H1 (cell line): ENCODE measurements around the gene FCMR.

ENCODE experiments used
- ATF3 ChIP-seq: IDR thresholded peaks from 2 replicates; pipeline ENCODE4 v1.6.1; 2011; ENCODE audit warnings: low read depth, mild to moderate bottlenecking, low read length; ENCODE audit not compliant: insufficient read depth
- BACH1 ChIP-seq: IDR thresholded peaks from 2 replicates; pipeline ENCODE4 v1.6.1; 2012; ENCODE audit warnings: low read length, improper control_type of control experiment
- BRCA1 ChIP-seq: IDR thresholded peaks from 2 replicates; pipeline ENCODE4 v1.6.1; 2012; ENCODE audit warnings: low read depth, low read length, improper control_type of control experiment
- CBX8 ChIP-seq: fragments of 300-800, 300-1000 bp; sonication (generic); IDR thresholded peaks from 2 replicates; pipeline ENCODE4 v1.7.1; 2016; ENCODE audit warnings: low read depth, low read length, borderline replicate concordance
- CREB1 ChIP-seq: IDR thresholded peaks from 2 replicates; pipeline ENCODE4 v1.6.1; 2012; ENCODE audit warnings: inconsistent platforms
- CTCF ChIP-seq, 3 experiments: IDR thresholded peaks; 1 replicate in 2 of 3; 2 replicates in 1 of 3; pipeline versions ENCODE4 v1.5.1 to v1.6.1; 2011; ENCODE audit warnings: low read length in 3 of 3, mild to moderate bottlenecking in 3 of 3, inconsistent platforms in 2 of 3, low read depth in 1 of 3, moderate library complexity in 1 of 3; ENCODE audit not compliant: insufficient read depth in 1 of 3; ENCODE audit errors: control extremely low read depth in 1 of 3
- EP300 ChIP-seq, 2 experiments: IDR thresholded peaks; 1 replicate in 1 of 2; 2 replicates in 1 of 2; pipeline ENCODE4 v1.6.1; 2011 to 2012; ENCODE audit warnings: low read depth in 2 of 2, low read length in 2 of 2, mild to moderate bottlenecking in 2 of 2, borderline replicate concordance in 1 of 2, inconsistent platforms in 1 of 2, moderate library complexity in 1 of 2
- EZH2 ChIP-seq: fragments of 200-600 bp; sonication (generic); IDR thresholded peaks from 2 replicates; pipeline ENCODE4 v1.7.1; 2012; ENCODE audit warnings: low read depth, mild to moderate bottlenecking, moderate library complexity, low read length, inconsistent platforms; ENCODE audit not compliant: severe bottlenecking
- POLR2A ChIP-seq, 2 experiments: IDR thresholded peaks; 1 replicate in 1 of 2; 2 replicates in 1 of 2; pipeline ENCODE4 v1.6.1; 2011; ENCODE audit warnings: low read depth in 2 of 2, low read length in 2 of 2, mild to moderate bottlenecking in 2 of 2; ENCODE audit errors: control extremely low read depth in 1 of 2
- POLR2AphosphoS5 ChIP-seq: IDR thresholded peaks from 2 replicates; pipeline ENCODE4 v1.6.1; 2011; ENCODE audit warnings: low read depth, low read length
- RAD21 ChIP-seq, 2 experiments: IDR thresholded peaks in 1 of 2; conservative IDR thresholded peaks in 1 of 2; 2 replicates each; pipeline ENCODE4 v1.6.1; 2011; ENCODE audit warnings: low read depth in 2 of 2, low read length in 2 of 2, improper control_type of control experiment in 1 of 2, inconsistent platforms in 1 of 2, mild to moderate bottlenecking in 1 of 2, moderate library complexity in 1 of 2
- SP1 ChIP-seq: IDR thresholded peaks from 2 replicates; pipeline ENCODE4 v1.6.1; 2011; ENCODE audit warnings: low read depth, low read length
- SP2 ChIP-seq: IDR thresholded peaks from 2 replicates; pipeline ENCODE4 v1.6.1; 2012; ENCODE audit warnings: mild to moderate bottlenecking, low read length, inconsistent platforms

DNA sequence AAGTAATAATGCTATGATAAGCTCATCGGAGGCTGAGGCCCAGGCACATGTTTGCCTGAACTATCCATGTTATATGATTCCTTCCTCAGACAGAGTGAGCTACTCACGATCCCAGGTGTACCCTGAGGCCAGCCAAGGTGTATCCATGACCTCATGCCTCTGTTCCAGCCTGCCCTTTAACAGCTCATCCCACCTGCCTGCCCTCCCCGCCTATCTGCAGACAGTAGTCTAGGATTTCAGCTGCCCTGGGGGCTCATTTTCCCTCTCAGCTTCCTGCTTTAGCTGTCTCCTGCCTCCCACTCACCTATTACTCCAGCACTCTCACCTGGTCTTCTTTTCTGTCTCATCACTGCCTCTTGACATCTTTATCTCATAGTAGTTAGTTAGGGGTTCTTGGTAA is 26.4 kb downstream of the FCMR start:
- no peak for TF ChIP-seq EZH2
- no peak for TF ChIP-seq CTCF (IDR thresholded peaks at IDR 0.05; ENCODE audit: control extremely low read depth in 1 of 3, insufficient read depth in 1 of 3, low read depth in 1 of 3, low read length in 3 of 3)
- no peak for TF ChIP-seq BRCA1
- TF ChIP-seq POLR2AphosphoS5 = no peak
- no peak for TF ChIP-seq POLR2A (IDR thresholded peaks at IDR 0.05; ENCODE audit: control extremely low read depth in 1 of 2, low read depth in 2 of 2, low read length in 2 of 2)
- TF ChIP-seq RAD21 (IDR thresholded peaks at IDR 0.05 in 1 of 2, conservative IDR thresholded peaks at IDR 0.05 in 1 of 2; ENCODE audit: low read depth in 2 of 2, low read length in 2 of 2) = no peak
- no peak for TF ChIP-seq SP1
- TF ChIP-seq EP300 (IDR thresholded peaks at IDR 0.05; ENCODE audit: borderline replicate concordance in 1 of 2, low read depth in 2 of 2, low read length in 2 of 2) = no peak
- no peak for TF ChIP-seq CBX8
- TF ChIP-seq ATF3 = no peak
- TF ChIP-seq SP2 = no peak
- no peak for TF ChIP-seq BACH1
- TF ChIP-seq CREB1 = no peak
